Medulla oblongata (tissue), 1 donor: ENCODE measurements around the gene PKDCC.

Source experiments
- DNase-seq: peaks from one replicate; pipeline ENCODE4 v3.0.0-alpha.2; 2015; ENCODE audit errors: extremely low spot score

Gene PKDCC

DNA sequence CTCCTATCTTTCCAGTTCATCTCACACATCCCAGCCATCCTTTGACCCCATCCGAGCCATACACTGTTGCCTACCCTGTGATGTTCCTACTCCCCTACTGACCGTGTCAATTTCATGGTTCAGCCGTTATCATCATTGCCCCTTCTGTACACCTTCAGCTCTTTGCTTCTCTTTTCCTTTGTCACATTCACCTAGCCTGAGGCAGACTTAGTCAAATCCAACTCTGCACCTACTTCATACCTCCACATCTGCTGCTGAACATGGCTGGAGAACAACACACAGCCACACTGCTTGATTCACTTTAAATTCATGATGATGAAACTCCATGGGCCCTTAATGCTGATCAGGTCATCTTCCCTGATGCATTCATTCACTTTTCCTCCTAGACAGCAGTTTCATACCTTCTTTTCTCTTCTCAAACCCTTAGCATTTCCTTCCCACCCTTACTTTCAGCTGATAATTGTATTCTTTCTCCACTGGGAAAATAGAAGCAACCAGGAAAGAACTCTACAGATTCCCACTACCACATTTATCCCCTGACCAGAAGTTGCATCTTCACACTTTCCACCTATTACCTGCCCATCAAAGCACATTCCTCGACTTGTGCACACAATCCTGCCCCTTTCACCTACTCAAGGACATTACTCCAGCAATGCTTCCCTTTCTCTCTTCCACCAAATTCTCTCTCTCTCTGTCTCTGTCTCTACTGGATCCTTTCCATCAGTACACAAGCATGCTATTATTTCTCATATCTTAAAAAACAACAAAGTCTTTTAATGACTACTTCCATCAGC, 59.6 kb downstream of the PKDCC start:
- no peak for DNase-seq
